Osteoblast (primary cell): ENCODE results near the gene HDAC11. TPM values are rescaled to one million over a fixed set of nuclear protein-coding genes. Genes with fewer than 3 reads are reported as not detected.
"Not testable (repeated sequence)": the region's sequence is repeated elsewhere in the genome, so short reads cannot be mapped to it uniquely, and the experiment has no call there.

Source experiments
- DNase-seq: peaks from one replicate; pipeline ENCODE4 v3.0.0; 2011; ENCODE audit warnings: low spot score, mixed read lengths; ENCODE audit not compliant: insufficient read length; ENCODE audit errors: missing footprints
- H2AFZ ChIP-seq: 2 replicates; pipeline ENCODE4 v1.6.0; 2011; ENCODE audit warnings: mild to moderate bottlenecking, low read length
- H3K27ac ChIP-seq: 2 replicates; pipeline ENCODE4 v1.5.1; 2011; ENCODE audit warnings: mild to moderate bottlenecking, low read depth, low read length, moderate library complexity
- H3K27me3 ChIP-seq: 2 replicates; pipeline ENCODE4 v1.6.0; 2012; ENCODE audit warnings: mild to moderate bottlenecking, control low read depth, inconsistent platforms, low read length, moderate library complexity; ENCODE audit not compliant: insufficient read depth
- H3K36me3 ChIP-seq: 2 replicates; pipeline ENCODE4 v1.5.1; 2011; ENCODE audit warnings: mild to moderate bottlenecking, low read length, control low read depth, moderate library complexity; ENCODE audit not compliant: insufficient read depth
- H3K4me1 ChIP-seq: 2 replicates; pipeline ENCODE4 v1.5.1; 2011; ENCODE audit warnings: mild to moderate bottlenecking, low read length, control low read depth, moderate library complexity; ENCODE audit not compliant: insufficient read depth
- H3K4me2 ChIP-seq: 2 replicates; pipeline ENCODE4 v1.6.0; 2011; ENCODE audit warnings: mild to moderate bottlenecking, low read length; ENCODE audit not compliant: insufficient read depth
- H3K4me3 ChIP-seq: fragments of 200-600 bp; sonication (generic); 3 replicates; pipeline ENCODE4 v1.5.1; 2012; ENCODE audit warnings: mild to moderate bottlenecking, low read length, inconsistent platforms; ENCODE audit not compliant: insufficient read depth
- H3K79me2 ChIP-seq: 2 replicates; pipeline ENCODE4 v1.6.0; 2012; ENCODE audit warnings: mild to moderate bottlenecking, low read length, control low read depth, inconsistent platforms; ENCODE audit not compliant: insufficient read depth
- H3K9me3 ChIP-seq: 2 replicates; pipeline ENCODE4 v1.5.1; 2011; ENCODE audit warnings: low read depth, low read length, control low read depth
- H4K20me1 ChIP-seq: 2 replicates; pipeline ENCODE4 v1.6.0; 2012; ENCODE audit warnings: mild to moderate bottlenecking, low read length, control low read depth; ENCODE audit not compliant: insufficient read depth
- total RNA-seq: library from RNA; depleted of rRNA; stranded (reverse); fragments of >200 nt; gene quantifications from 2 replicates; pipeline ENCODE4 v1.2.3, GENCODE V29; 2012
- TF ChIP-seq, protein P1 (sequence below): IDR thresholded peaks from 2 replicates; pipeline ENCODE4 v1.5.1; 2011; ENCODE audit warnings: mild to moderate bottlenecking, low read depth, low read length, moderate library complexity; ENCODE audit errors: extremely low read depth

Gene HDAC11
- total RNA-seq, 1 donor, result 11.2 TPM

DNA sequence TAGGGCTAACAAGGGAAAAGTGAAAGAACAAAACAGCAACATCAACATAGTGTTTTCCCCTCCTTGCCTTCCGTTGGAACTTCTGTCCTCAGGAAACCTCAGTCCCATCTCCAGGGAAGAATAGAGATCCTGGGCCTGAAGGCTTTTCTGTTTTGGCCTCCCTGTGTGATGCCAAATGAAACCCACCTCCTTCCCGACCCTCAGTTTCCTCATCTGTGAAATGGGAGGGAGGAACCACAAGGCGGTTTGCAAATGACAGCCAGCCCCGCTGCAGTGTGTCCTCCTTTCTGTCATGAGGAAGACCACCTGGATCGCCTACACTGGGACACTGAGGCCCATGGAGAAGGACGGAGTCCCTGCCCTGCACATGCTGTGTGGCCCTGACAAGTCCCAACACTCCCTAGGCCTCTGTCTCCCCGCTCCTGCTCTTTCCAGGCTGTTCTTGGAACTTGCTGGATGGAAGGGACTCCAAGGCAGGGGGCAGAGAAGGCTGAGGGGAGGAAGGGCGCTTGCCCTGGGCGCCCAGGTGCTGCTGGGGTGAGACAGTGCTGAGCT lies 40.3 kb downstream of the HDAC11 start:
- peak; percentile 54 for DNase-seq
- no peak overlapping the region for H3K27ac ChIP-seq
- no peaks in the 10 kb centered on the region for H3K27me3 ChIP-seq
- H3K36me3 ChIP-seq, result no peaks in the 10 kb centered on the region
- peaks cover 3% of the 10 kb centered on the region for H3K4me1 ChIP-seq
- no peak overlapping the region for H3K4me3 ChIP-seq
- TF ChIP-seq, protein P1, sequence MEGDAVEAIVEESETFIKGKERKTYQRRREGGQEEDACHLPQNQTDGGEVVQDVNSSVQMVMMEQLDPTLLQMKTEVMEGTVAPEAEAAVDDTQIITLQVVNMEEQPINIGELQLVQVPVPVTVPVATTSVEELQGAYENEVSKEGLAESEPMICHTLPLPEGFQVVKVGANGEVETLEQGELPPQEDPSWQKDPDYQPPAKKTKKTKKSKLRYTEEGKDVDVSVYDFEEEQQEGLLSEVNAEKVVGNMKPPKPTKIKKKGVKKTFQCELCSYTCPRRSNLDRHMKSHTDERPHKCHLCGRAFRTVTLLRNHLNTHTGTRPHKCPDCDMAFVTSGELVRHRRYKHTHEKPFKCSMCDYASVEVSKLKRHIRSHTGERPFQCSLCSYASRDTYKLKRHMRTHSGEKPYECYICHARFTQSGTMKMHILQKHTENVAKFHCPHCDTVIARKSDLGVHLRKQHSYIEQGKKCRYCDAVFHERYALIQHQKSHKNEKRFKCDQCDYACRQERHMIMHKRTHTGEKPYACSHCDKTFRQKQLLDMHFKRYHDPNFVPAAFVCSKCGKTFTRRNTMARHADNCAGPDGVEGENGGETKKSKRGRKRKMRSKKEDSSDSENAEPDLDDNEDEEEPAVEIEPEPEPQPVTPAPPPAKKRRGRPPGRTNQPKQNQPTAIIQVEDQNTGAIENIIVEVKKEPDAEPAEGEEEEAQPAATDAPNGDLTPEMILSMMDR, result no peak
- H2AFZ ChIP-seq, result no peak overlapping the region
- no peaks in the 10 kb centered on the region for H3K9me3 ChIP-seq
- H3K4me2 ChIP-seq, result no peak overlapping the region
- H3K79me2 ChIP-seq, result no peaks in the 10 kb centered on the region
- H4K20me1 ChIP-seq, result no peaks in the 10 kb centered on the region

DNA sequence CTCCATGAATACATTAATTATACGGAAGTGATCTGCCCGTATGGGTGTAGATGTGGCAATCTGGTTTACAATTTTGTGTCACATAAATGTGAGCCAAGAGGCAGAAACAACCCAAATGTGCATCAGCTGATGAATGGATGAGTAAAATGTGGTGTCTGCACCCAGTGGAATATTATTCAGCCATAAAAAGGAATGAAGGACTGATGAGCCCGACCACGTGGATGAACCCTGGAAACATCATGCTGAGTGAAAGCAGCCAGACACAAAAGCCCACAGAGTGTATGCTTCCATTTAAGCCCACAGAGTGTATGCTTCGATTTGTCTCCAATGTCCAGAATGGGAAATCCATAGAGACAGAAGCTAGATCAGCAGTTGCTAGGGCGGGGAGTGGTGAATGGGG lies 41.2 kb downstream of the HDAC11 start:
- Histone ChIP-seq H3K36me3 (no peaks in the 10 kb centered on the region), H3K4me3 (no peak overlapping the region), H3K27me3 (no peaks in the 10 kb centered on the region), H3K4me2 (no peak overlapping the region), H3K4me1 (peaks cover 7% of the 10 kb centered on the region), H3K9me3 (no peaks in the 10 kb centered on the region), H4K20me1 (no peaks in the 10 kb centered on the region), H2AFZ (no peak overlapping the region), H3K79me2 (no peaks in the 10 kb centered on the region), H3K27ac (no peak overlapping the region)
- TF ChIP-seq, protein P1, result no peak
- peak; percentile 75 for DNase-seq

DNA sequence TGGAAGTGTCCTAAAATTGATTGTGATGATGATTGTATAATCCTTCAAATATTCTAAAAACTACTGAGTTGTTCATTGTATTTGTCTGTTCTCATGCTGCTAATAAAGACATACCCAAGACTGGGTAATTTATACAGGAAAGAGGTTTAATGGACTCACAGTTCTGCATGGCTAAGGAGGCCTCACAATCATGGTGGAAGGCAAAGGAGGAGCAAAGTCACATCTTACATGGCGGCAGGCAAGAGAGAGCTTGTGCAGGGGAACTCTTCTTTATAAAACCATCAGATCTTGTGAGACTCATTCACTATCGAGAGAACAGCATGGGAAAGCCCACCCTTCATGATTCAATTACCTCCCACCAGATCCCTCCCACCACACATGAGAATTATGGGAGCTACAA lies 41.6 kb downstream of the HDAC11 start:
- DNase-seq, H3K9me3 ChIP-seq, H3K79me2 ChIP-seq: not testable (repeated sequence)

DNA sequence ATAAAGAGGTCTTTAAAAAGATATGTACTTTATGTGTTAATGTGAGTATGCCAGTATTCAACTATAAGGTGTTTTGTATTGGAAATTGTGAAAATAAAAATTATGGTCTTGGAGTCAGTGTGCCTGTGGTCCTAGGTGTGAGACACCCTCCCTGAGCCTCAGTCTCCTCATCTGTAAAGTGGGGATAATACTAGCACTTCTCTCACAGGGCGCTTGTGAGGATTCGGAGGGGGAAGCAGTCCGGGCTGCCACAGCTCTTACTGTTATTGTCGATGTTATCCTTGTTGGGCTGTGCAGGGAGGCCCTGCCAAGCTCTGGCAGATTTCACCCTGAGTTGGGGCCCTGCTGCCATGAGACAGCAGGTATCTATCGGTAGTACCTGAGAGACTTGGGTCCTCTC lies 42.1 kb downstream of the HDAC11 start:
- Histone ChIP-seq H3K9me3 (no peaks in the 10 kb centered on the region), H2AFZ (no peak overlapping the region), H3K36me3 (no peaks in the 10 kb centered on the region), H3K4me1 (peaks cover 7% of the 10 kb centered on the region), H3K27ac (no peak overlapping the region), H3K4me2 (no peak overlapping the region), H3K27me3 (no peaks in the 10 kb centered on the region), H4K20me1 (no peaks in the 10 kb centered on the region), H3K4me3 (no peak overlapping the region), H3K79me2 (no peaks in the 10 kb centered on the region)
- DNase-seq, result peak; percentile 25
- TF ChIP-seq, protein P1, result no peak

More for the DNA sequence above, 41.6 kb downstream of the HDAC11 start:
- H2AFZ ChIP-seq, H3K27me3 ChIP-seq, H3K27ac ChIP-seq, H3K4me3 ChIP-seq, H4K20me1 ChIP-seq, H3K4me2 ChIP-seq, H3K36me3 ChIP-seq, H3K4me1 ChIP-seq: not testable (repeated sequence)
